Measurements from ENCODE around the gene SORBS2. TPM values are rescaled to one million over a fixed set of nuclear protein-coding genes. Genes with fewer than 3 reads are reported as not detected.

Gene SORBS2
- total RNA-seq, 2 donors from 2014 or later, result 28.0 to 77.4 TPM

DNA sequence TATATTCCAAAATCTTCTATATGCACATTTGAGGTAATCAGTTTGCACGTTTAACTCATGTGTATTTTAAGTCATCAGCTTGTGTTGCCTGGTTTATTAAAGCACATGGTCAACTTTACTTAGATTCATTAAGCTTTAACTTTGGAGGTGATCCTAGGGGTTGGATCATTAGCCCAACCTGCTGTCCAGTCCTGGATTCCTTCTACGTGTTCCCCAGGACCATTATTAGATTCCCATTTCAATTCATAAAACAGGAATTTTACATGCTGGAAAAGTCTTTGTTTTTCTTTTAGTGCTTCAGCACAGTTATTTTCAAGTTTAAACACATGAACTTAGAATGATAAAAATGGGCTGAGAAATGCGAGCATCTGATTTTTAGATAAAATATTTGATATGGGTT, 132.5 kb downstream of the SORBS2 start:
- intact Hi-C loops (cut with DNase I), result no loop called here
- no peak for DNase-seq
- H3K9me3 ChIP-seq, result no peaks in the 10 kb centered on the region
- no peak overlapping the region for H3K27ac ChIP-seq
- TF ChIP-seq, protein P1, sequence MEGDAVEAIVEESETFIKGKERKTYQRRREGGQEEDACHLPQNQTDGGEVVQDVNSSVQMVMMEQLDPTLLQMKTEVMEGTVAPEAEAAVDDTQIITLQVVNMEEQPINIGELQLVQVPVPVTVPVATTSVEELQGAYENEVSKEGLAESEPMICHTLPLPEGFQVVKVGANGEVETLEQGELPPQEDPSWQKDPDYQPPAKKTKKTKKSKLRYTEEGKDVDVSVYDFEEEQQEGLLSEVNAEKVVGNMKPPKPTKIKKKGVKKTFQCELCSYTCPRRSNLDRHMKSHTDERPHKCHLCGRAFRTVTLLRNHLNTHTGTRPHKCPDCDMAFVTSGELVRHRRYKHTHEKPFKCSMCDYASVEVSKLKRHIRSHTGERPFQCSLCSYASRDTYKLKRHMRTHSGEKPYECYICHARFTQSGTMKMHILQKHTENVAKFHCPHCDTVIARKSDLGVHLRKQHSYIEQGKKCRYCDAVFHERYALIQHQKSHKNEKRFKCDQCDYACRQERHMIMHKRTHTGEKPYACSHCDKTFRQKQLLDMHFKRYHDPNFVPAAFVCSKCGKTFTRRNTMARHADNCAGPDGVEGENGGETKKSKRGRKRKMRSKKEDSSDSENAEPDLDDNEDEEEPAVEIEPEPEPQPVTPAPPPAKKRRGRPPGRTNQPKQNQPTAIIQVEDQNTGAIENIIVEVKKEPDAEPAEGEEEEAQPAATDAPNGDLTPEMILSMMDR (IDR thresholded peaks at IDR 0.05), result no peak
- H3K27me3 ChIP-seq, result no peaks in the 10 kb centered on the region
- H3K4me3 ChIP-seq, result no peak overlapping the region
- H3K36me3 ChIP-seq, result no peaks in the 10 kb centered on the region
- H3K4me1 ChIP-seq, result no peaks in the 10 kb centered on the region
- H3K9ac ChIP-seq (ENCODE audit: low read depth in 2 of 2, low read length in 2 of 2), result no peak overlapping the region

DNA sequence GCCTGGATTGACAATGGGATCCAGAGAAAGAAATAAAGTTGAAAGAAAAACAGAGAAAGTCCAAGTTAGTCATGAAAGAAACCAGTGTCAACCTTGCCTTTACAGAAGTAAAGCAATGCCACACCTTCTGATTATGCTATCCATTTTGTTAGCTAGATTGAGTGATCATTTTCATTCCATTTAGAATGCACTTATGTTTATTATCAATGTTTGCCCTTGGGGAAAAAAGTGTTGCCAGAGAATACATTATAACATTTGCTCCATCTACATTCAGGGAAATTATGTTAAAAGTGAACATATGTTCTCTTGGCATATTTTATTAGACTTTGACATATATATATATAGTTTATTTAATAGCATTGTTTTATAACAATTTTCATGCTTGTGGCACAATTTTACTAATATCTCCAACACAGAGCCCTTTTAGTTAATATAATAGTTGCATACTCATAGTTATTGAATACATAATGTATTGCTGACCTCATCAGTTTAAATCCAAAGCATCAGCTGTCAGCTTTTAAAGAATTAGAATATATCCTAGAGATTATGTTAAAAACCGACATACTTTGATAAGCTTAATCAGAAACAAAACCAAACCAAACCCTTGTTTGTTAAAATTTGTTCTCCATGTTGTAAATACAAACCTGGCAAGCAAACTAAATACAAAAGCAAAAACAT, 134.2 kb downstream of the SORBS2 start:
- Histone ChIP-seq H3K27ac (no peak overlapping the region), H3K9ac (ENCODE audit: low read depth in 2 of 2, low read length in 2 of 2) (no peak overlapping the region), H3K4me1 (no peaks in the 10 kb centered on the region), H3K4me3 (no peak overlapping the region), H3K36me3 (no peaks in the 10 kb centered on the region), H3K9me3 (no peaks in the 10 kb centered on the region), H3K27me3 (no peaks in the 10 kb centered on the region)
- TF ChIP-seq, protein P1 (IDR thresholded peaks at IDR 0.05), result no peak
- DNase-seq, result no peak
- intact Hi-C loops (cut with DNase I), result no loop called here

DNA sequence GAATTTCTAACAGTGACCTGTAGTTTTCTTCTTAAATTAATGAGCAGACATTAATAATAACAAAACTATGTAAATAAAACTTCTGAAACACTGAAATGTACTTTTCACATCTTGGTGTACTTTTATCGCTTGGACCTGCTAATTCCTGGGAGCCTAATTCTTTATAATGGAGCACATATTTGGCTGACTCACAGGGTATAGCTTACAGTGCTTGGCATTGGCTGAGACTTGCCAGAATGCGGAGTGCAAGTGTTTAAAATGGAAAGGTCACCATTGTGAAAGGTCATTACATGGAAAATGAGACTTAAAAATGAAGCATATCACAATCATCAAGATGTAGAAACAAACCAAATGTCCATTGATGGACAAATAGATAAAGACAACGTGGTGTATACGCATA, 139.4 kb downstream of the SORBS2 start:
- Histone ChIP-seq H3K4me3 (no peak overlapping the region), H3K27me3 (no peaks in the 10 kb centered on the region), H3K36me3 (no peaks in the 10 kb centered on the region), H3K9ac (ENCODE audit: low read depth in 2 of 2, low read length in 2 of 2) (no peak overlapping the region), H3K4me1 (no peaks in the 10 kb centered on the region), H3K9me3 (no peaks in the 10 kb centered on the region), H3K27ac (no peak overlapping the region)
- intact Hi-C loops (cut with DNase I), result no loop called here
- DNase-seq, result no peak
- TF ChIP-seq, protein P1 (IDR thresholded peaks at IDR 0.05), result no peak

DNA sequence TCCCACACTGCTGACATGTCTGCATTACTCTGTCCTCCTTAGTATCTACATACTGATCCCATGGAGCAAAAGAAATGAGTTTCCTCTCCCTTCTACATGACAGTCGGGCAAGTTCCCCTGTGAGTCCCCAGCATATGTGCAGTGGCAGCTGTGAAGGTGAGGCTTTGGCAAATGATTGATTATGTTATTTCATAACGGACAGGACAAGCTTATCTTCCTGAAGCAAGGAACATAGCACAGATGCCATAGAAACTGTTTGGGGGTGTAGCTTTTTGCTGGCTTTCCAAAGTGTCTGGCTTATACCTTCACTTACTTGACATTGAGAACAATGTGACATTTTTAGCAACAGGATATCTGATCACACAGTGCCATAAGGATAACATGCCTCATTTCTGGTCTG, 139.8 kb downstream of the SORBS2 start:
- DNase-seq, result no peak
- Histone ChIP-seq H3K36me3 (no peaks in the 10 kb centered on the region), H3K4me3 (no peak overlapping the region), H3K9me3 (no peaks in the 10 kb centered on the region), H3K27ac (no peak overlapping the region), H3K9ac (ENCODE audit: low read depth in 2 of 2, low read length in 2 of 2) (no peak overlapping the region), H3K27me3 (no peaks in the 10 kb centered on the region), H3K4me1 (no peaks in the 10 kb centered on the region)
- intact Hi-C loops (cut with DNase I), result no loop called here
- TF ChIP-seq, protein P1 (IDR thresholded peaks at IDR 0.05), result no peak

DNA sequence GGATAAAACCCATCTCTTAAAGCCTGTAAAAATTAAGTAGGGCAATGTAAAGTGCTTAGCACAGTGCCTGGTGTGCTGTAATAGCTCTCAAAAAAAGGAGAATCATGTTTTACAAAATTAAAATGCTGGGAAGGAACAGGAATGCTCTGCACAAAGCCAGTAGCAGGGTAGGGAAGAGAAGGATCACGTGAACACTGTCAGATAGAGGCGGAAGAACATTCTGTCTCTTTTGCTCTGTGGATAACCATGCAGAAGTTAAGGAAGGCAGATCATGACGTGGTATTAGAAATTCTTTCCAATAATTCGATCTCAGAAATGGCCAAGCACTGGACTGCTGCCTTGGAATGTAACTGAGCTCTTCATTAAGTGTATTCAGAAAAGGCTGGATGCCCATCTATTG, 140.5 kb downstream of the SORBS2 start:
- intact Hi-C loops (cut with DNase I), result no loop called here
- TF ChIP-seq, protein P1 (IDR thresholded peaks at IDR 0.05), result no peak
- Histone ChIP-seq H3K27me3 (no peaks in the 10 kb centered on the region), H3K36me3 (no peaks in the 10 kb centered on the region), H3K4me3 (no peak overlapping the region), H3K9me3 (no peaks in the 10 kb centered on the region), H3K9ac (ENCODE audit: low read depth in 2 of 2, low read length in 2 of 2) (no peak overlapping the region), H3K27ac (no peak overlapping the region), H3K4me1 (no peaks in the 10 kb centered on the region)
- DNase-seq, result no peak
